ACC112 (cell line): ENCODE measurements around the gene ADGRV1.
"Not testable (repeated sequence)": the region's sequence is repeated elsewhere in the genome, so short reads cannot be mapped to it uniquely, and the experiment has no call there.

Source experiments
- H2AFZ ChIP-seq: fragments of 200-600 bp; sonication (generic); one replicate; pipeline ENCODE4 v1.6.0; 2017; ENCODE audit warnings: antibody characterized with exemption, low read length; ENCODE audit not compliant: unreplicated experiment
- H3K27ac ChIP-seq: fragments of 200-600 bp; sonication (generic); 2 replicates; pipeline ENCODE4 v1.5.1; 2014; ENCODE audit warnings: low read depth, mild to moderate bottlenecking, antibody characterized with exemption, low read length, moderate library complexity
- H3K27me3 ChIP-seq: fragments of 200-600 bp; sonication (generic); 2 replicates; pipeline ENCODE4 v1.6.1; 2014; ENCODE audit warnings: mild to moderate bottlenecking, antibody characterized with exemption, low read length, moderate library complexity, mixed read lengths; ENCODE audit not compliant: insufficient read depth
- H3K36me3 ChIP-seq: fragments of 200-600 bp; sonication (generic); 2 replicates; pipeline ENCODE4 v1.6.1; 2016; ENCODE audit warnings: mild to moderate bottlenecking, antibody characterized with exemption, low read length, moderate library complexity, mixed read lengths; ENCODE audit not compliant: insufficient read depth
- H3K4me1 ChIP-seq: fragments of 200-600 bp; sonication (generic); one replicate; pipeline ENCODE4 v1.6.1; 2016; ENCODE audit warnings: low read length, mixed read lengths; ENCODE audit not compliant: insufficient read depth, unreplicated experiment, control insufficient read depth
- H3K4me3 ChIP-seq: fragments of 200-600 bp; sonication (generic); 2 replicates; pipeline ENCODE4 v1.5.1; 2014; ENCODE audit warnings: mild to moderate bottlenecking, low read depth, low read length
- H3K79me2 ChIP-seq: fragments of 200-600 bp; sonication (generic); one replicate; pipeline ENCODE4 v1.6.0; 2016; ENCODE audit warnings: low read length; ENCODE audit not compliant: control insufficient read depth, unreplicated experiment, insufficient read depth

The ADGRV1 gene

DNA sequence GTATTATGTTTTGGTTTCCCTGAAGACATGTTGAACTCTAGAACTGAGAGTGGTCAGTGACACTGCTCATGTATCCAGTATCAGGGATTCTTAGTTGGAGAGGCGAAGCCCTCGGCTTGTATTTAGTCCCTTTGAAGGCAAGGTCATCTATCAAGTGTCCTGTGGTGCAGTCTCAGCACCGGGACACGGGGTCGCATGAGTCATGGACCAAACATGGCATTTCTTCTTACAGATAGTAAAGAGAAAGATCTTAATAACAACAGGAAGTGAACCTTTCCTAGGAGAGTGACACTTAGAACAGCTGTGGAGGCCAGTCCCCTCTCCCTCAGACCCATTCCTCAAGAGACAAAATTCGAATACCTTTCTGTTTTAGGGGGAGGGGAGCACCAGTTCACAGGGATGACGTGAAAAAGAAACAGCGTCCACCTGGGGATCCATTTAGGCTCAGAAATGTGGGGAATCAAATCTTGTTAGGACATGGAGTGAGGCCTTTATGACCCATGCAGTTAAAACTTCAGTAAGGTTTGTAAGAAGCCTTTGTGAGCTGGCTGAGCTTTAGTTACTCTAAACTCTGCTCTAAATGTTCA, 86.5 kb downstream of the ADGRV1 start:
- Histone ChIP-seq H3K36me3 (no peaks in the 10 kb centered on the region), H3K4me3 (no peak overlapping the region), H2AFZ (no peak overlapping the region), H3K4me1 (no peaks in the 10 kb centered on the region), H3K27ac (no peak overlapping the region), H3K79me2 (no peaks in the 10 kb centered on the region), H3K27me3 (peaks cover 52% of the 10 kb centered on the region)

DNA sequence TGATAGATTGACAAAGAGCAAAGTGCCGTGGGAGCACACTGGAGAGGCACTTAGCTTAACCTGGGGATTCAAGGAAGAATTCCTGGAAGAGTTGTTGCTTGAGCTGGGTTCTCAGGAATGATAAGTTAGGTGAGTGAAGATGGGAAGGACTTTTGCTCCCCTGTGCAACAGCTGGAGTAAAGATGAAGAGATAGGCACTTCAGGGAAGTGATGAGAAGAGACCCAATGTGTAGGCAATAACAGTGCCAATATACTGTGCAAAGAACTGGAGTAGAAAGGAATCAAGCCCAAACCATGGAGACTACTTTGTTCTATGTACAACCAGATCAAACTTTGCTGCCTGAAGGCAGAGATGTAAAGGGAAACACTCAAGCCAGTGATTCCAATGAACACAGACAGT, 92.2 kb downstream of the ADGRV1 start:
- H3K79me2 ChIP-seq, result no peaks in the 10 kb centered on the region
- H3K36me3 ChIP-seq, result no peaks in the 10 kb centered on the region
- H2AFZ ChIP-seq, result no peak overlapping the region
- H3K27me3 ChIP-seq, result peaks cover 54% of the 10 kb centered on the region
- H3K27ac ChIP-seq, result no peak overlapping the region
- no peaks in the 10 kb centered on the region for H3K4me1 ChIP-seq
- H3K4me3 ChIP-seq, result no peak overlapping the region

DNA sequence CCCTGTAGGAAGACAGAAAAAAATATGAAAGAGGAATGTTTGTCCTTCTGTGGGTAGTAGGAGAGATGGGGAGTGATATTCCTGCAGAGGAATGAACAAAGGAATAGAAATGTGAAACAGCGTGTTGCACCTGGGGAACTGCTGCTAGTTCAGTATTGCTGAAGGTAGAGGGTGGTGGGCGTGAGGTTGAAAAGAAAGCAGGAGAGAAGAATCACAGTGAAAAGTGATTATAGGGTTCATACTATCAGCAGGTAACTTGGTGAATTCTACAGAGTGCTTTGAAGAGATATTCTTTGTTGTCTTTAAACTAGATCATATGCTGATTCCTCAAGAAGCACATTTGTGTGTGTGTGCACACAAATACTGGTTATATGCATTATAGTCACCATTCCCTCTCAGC, 95.6 kb downstream of the ADGRV1 start:
- no peaks in the 10 kb centered on the region for H3K36me3 ChIP-seq

DNA sequence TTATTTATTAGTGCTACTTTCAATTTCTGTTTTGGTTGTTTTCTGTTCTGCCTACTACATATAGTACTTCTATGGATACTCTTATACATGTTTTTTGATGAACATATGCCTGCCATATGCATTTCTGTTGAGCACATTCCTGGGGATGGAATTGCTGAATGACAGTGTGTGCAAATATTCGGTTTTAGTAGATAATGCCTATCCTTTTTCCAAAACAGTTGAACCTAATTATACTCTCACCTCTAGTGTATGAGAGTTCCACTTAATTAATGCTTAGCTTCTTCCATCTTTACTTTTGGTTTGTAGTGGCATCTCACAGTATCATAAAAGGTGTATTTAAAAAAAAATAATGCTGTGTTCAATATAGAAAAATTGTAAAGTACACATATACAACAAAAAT, 96.8 kb downstream of the ADGRV1 start:
- H3K36me3 ChIP-seq, result no peaks in the 10 kb centered on the region
- H3K27me3 ChIP-seq, result peaks cover 51% of the 10 kb centered on the region
- H2AFZ ChIP-seq, result no peak overlapping the region
- H3K4me1 ChIP-seq, result no peaks in the 10 kb centered on the region
- no peak overlapping the region for H3K4me3 ChIP-seq
- no peaks in the 10 kb centered on the region for H3K79me2 ChIP-seq
- H3K27ac ChIP-seq, result no peak overlapping the region

More for the DNA sequence above, 95.6 kb downstream of the ADGRV1 start:
- H3K27ac ChIP-seq, result no peak overlapping the region
- H3K79me2 ChIP-seq, result no peaks in the 10 kb centered on the region
- no peak overlapping the region for H2AFZ ChIP-seq
- no peaks in the 10 kb centered on the region for H3K4me1 ChIP-seq
- H3K4me3 ChIP-seq, result no peak overlapping the region
- peaks cover 56% of the 10 kb centered on the region for H3K27me3 ChIP-seq

DNA sequence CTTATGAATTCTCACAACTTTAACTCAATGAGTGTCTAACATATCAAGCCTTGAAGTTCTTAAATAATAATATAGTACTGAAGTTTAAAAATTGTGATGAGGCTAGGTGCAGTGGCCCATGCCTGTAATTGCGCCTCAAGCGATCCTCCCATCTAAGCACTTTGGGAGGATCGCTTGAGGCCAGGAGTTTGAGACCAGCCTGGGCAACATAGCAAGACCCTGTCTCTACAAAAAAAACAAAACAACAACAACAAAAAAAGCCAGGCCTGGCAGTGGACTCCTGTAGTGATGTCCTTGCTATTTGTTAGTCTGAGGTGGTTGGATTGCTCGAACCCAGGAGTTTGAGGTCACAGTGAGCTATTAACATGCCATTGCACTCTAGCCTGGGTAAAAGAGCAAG, 98.4 kb downstream of the ADGRV1 start:
- no peak overlapping the region for H3K4me3 ChIP-seq
- no peaks in the 10 kb centered on the region for H3K4me1 ChIP-seq
- no peaks in the 10 kb centered on the region for H3K79me2 ChIP-seq
- no peak overlapping the region for H2AFZ ChIP-seq
- peaks cover 43% of the 10 kb centered on the region for H3K27me3 ChIP-seq
- H3K36me3 ChIP-seq, result no peaks in the 10 kb centered on the region
- H3K27ac ChIP-seq, result no peak overlapping the region

DNA sequence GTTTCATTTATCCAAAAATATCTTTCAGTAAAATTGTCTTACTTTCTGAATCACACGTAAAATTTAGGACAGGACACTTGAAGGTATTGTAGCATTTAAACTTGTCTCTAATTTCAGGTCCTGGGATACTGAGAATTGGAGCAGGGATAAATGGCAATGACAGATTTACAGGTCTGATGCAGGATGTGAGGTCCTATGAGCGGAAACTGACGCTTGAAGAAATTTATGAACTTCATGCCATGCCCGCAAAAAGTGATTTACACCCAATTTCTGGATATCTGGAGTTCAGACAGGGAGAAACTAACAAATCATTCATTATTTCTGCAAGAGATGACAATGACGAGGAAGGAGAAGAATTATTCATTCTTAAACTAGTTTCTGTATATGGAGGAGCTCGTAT, 99.2 kb downstream of the ADGRV1 start:
- Histone ChIP-seq H3K27ac (no peak overlapping the region), H3K36me3 (no peaks in the 10 kb centered on the region), H3K4me1 (no peaks in the 10 kb centered on the region), H2AFZ (no peak overlapping the region), H3K4me3 (no peak overlapping the region), H3K79me2 (no peaks in the 10 kb centered on the region), H3K27me3 (peaks cover 40% of the 10 kb centered on the region)

DNA sequence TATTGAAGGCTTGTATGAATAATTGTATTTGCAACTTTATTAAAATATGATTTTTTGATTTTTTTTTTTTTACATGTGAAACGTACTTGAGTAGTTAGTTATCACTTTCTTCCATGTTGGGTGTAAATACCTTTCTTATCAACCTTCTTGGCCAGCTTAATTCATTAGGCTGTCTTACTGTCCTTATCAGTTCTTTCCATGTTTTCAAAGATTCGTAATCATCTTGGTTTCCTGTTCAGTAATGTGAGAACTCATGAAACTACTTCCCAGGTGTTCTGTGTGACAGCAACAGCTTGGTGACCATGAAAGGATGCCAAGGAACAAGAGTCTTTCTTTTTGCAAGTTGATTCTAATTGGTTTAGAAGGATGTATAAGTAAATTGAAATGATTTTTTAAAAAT, 100.0 kb downstream of the ADGRV1 start:
- no peaks in the 10 kb centered on the region for H3K79me2 ChIP-seq
- peaks cover 32% of the 10 kb centered on the region for H3K27me3 ChIP-seq
- H3K4me1 ChIP-seq, result no peaks in the 10 kb centered on the region
- H2AFZ ChIP-seq, result no peak overlapping the region
- H3K27ac ChIP-seq, result no peak overlapping the region
- no peak overlapping the region for H3K4me3 ChIP-seq
- no peaks in the 10 kb centered on the region for H3K36me3 ChIP-seq

DNA sequence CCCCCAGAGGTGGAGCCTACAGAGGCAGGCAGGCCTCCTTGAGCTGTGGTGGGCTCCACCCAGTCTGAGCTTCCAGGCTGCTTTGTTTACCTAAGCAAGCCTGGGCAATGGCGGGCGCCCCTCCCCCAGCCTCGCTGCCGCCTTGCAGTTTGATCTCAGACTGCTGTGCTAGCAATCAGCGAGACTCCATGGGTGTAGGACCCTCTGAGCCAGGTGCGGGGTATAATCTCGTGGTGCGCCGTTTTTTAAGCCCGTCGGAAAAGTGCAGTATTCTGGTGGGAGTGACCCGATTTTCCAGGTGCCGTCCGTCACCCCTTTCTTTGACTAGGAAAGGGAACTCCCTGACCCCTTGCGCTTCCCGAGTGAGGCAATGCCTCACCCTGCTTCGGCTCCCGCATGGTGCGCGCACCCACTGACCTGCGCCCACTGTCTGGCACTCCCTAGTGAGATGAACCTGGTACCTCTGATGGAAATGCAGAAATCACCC, 109.5 kb downstream of the ADGRV1 start:
- H3K4me3 ChIP-seq, H3K36me3 ChIP-seq, H3K27ac ChIP-seq, H2AFZ ChIP-seq, H3K4me1 ChIP-seq, H3K79me2 ChIP-seq: not testable (repeated sequence)
- peaks cover 23% of the 10 kb centered on the region for H3K27me3 ChIP-seq

DNA sequence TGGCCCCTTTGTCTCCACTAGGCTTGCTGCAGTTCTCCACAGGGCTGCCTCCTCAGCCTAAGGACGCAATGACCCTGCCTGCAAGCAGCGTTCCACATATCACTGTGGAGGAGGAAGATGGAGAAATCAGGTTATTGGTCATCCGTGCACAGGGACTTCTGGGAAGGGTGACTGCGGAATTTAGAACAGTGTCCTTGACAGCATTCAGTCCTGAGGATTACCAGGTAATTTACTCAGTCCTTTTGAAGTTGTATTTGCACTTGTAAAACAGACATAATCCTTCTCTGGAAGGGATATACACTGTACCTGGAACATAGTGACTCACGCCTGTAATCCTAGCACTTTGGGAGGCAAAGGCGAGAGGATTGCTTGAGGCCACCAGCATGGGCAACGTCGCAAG, 116.6 kb downstream of the ADGRV1 start:
- no peak overlapping the region for H2AFZ ChIP-seq
- H3K4me3 ChIP-seq, result no peak overlapping the region
- H3K27me3 ChIP-seq, result peaks cover 58% of the 10 kb centered on the region
- H3K4me1 ChIP-seq, result no peaks in the 10 kb centered on the region
- no peak overlapping the region for H3K27ac ChIP-seq
- H3K36me3 ChIP-seq, result no peaks in the 10 kb centered on the region
- no peaks in the 10 kb centered on the region for H3K79me2 ChIP-seq

DNA sequence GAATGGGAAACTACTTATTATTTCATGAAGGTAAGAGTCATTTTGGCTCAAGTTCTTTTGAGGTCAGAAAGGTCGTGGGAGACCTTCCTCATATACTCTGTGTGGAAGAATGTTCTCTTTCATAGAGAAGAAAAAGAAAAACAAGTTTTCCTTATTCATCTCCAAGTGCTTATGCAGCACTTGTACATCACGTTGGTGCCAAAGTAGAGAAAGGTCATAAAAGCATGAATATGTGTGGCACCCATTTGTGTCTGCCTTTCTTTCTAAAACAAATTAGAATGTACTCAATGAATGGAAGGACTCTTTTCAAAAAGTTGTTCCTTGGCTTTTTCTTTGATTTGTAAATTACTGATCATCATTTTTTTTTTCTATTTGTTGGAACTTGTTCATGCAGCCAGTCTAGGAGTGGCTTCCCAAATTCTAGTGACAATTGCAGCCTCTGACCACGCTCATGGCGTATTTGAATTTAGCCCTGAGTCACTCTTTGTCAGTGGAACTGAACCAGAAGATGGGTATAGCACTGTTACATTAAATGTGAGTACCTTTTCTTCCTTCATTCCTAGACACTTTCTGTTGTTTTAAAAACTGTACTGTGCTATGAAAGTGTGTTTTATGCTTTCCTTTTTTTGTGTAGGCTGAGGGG, 122.4 kb downstream of the ADGRV1 start:
- Histone ChIP-seq H3K79me2 (no peaks in the 10 kb centered on the region), H3K36me3 (no peaks in the 10 kb centered on the region), H3K4me1 (no peaks in the 10 kb centered on the region), H3K27ac (no peak overlapping the region), H3K4me3 (no peak overlapping the region), H3K27me3 (peaks cover 26% of the 10 kb centered on the region), H2AFZ (no peak overlapping the region)

DNA sequence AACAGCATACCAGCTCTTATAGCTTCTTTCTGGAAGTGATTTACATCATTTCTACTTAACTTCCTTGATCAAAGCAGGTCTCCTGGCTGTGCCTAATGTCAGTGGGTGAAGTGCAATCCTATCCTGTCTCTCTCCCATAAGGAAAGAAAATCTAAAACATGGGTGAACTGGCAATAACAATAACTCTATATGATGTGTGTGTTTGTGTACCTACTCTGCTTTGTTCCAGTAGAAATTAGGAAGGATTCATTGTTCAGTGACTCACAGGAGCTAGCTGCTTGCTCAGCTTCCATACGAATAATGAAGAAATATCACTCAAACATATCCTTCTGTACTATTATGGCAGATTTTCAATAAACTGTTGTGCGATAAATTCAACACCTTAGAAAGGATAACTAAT, 123.7 kb downstream of the ADGRV1 start:
- no peaks in the 10 kb centered on the region for H3K4me1 ChIP-seq
- peaks cover 19% of the 10 kb centered on the region for H3K27me3 ChIP-seq
- H3K79me2 ChIP-seq, result no peaks in the 10 kb centered on the region
- no peaks in the 10 kb centered on the region for H3K36me3 ChIP-seq
- no peak overlapping the region for H3K27ac ChIP-seq
- H2AFZ ChIP-seq, result no peak overlapping the region
- no peak overlapping the region for H3K4me3 ChIP-seq
